ENCODE data around the gene UCP2.
A peak's percentile ranks its signal among the peaks of the same experiment; 100 is the strongest.
"Not testable (repeated sequence)": the region's sequence is repeated elsewhere in the genome, so short reads cannot be mapped to it uniquely, and the experiment has no call there.

Gene UCP2

DNA sequence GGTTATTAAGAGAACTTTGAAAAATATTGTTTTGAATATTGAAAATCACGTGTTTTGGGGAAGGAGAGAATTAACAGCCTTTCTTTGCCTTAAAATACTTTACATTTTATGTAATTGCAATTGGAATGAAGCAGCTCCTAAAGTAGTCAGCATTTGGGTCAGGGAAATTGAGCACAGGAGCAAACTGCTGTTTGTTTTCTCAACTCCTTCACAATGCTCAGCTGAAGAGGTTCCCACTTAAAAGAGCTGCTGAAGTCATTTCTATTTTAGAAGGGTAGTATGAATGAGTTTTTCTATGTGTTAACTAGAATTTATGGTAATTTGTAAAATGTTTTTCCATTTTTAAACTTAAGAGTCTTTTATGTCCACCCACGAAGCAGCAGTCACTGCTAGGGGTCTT, 8.1 kb upstream of the UCP2 start:
- no peak for DNase-seq

DNA sequence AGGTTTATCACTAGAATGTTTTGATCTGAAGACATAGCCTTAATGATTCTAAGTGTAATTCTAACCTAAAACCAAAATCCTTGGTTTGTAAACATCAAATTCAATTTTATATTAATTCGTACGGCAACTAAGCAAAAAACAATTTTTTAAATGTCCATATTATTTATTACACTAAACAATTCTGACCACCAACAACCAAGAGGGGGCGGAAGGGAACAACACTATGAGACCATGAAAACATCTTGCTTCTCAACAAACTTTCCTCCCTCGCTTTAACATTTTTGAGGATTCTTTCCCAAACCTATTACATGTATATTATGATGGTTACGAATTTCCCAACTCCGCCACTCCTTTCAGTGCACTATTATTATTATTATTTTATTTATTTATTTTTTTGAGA, 6.5 kb upstream of the UCP2 start:
- no peak for DNase-seq

GRCh38 chr11:73988227-73988626, 5.6 kb upstream of the UCP2 start:
- DNase-seq = no peak

DNA sequence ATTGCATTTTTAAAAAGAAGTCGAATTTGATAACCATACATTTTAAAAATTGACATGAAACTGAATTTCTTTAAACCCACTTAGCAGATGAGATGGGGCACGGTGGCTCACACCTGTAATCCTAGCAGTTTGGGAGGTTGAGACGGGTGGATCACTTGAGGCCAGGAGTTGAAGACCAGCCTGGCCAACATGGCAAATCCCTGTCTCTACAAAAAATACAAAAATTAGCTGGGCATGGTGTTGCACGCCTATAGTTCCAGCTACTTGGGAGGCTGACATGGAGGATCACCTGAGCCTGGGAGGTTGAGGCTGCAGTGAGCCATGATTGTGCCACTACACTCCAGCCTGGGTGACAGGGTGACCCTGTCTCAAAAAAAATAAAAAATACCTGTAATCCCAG, 3.0 kb upstream of the UCP2 start:
- DNase-seq = not testable (repeated sequence)

DNA sequence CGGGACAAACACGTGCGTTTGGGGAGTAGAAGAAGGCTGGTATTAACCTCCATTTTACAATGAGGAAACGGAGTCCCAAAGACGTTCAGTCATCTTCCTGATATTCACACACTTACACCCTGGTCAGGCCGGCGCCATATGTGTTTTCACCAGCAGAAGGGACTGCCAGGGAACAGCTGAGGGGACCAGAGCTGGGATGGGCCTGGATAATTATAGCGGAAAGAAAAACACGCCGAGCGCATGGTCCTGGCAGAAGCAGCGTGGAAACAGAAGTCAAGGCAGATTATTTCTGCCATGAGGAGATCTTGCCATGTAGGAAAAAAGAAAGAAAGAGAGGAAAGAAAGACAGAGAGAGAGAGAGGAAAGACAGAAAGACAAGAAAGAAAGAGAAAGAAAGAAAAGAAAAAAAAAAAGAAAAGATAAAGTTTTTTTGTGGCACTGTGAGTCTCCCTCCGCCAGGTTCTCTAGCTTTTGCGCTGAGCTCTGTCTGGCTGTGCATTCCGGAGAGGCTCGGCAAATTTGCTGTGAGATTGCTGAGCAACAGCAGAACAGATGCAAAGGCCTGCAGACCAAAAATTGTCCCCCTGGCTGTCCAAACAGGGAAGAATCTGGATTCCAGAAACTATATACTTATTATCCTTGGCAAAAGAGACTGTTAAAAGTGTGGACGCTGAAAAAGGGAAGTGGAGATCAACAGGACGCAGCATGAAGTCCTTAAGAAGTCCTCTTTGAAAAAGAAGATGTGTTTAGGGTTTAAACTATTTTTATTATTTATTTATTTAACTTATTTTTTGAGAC, 1.3 kb upstream of the UCP2 start:
- no peak for DNase-seq

- DNase-seq = peak; percentile 81
Observed at GRCh38 chr11:73982990-73983740, 522 bp upstream of the UCP2 start.

- no peak for DNase-seq
Observed at GRCh38 chr11:73981051-73981805, 1.4 kb downstream of the UCP2 start.

DNA sequence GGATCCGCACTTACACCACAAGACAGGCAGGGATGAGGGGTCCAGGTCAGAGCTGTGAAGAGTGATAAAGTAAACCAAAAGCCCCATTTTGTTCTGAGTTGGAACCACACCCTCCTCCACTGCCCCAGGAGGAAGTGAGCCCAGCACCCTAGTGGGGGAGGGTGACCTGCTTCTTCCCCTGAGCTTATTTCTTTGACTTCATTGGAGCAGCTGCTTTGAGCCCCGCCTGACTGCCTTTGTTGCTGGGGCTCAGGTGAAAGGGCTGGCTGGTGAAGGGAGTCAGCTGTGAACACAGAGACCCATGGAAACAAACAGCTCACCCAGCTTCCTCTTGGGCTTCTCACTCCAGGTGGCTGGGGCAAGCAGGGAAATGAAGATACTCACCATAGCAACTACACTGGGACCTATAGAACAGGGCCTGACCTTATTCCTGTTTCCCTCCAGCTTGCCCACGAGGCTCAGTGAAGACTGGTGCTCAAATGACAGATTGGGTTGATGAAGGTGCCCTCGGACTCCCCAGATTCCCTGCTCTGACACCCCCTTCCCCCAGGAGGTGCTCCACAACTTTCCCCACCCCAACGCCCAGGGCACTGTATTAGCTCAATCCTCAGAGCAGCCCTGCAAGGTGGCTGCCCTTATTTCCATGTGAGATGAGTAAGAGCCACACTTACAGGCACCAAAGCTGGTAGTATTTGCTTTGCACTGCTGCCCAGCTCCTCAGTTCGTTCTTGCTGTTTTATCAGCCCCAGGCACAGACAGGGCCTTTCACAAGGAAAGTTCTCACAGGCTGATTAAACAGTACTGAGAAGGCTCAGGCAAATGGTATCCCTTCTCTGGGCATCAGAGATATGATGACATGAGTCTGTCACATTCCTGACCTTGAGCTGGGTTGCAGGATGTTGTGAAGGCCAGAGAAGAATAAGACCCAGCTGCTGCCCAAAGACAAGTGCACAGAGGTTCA, 2.4 kb downstream of the UCP2 start:
- no peak for DNase-seq

GRCh38 chr11:73978576-73979086, 4.0 kb downstream of the UCP2 start:
- no peak for DNase-seq

- no peak for DNase-seq
Observed at GRCh38 chr11:73977856-73978519, 4.7 kb downstream of the UCP2 start.

GRCh38 chr11:73976451-73977151, 6.0 kb downstream of the UCP2 start:
- no peak for DNase-seq

DNA sequence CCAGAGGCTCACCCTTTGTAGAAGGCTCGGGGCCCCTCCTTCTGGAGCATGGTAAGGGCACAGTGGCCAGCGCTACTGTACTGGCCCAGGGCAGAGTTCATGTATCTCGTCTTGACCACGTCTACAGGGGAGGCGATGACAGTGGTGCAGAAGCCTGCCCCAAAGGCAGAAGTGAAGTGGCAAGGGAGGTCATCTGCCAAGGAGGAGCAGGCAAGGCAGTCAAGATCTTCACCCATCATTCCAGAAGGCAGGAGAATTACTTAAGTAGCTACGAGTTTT, 7.2 kb downstream of the UCP2 start:
- no peak for DNase-seq

- DNase-seq = no peak
Observed at GRCh38 chr11:73974604-73975478, 7.8 kb downstream of the UCP2 start.

DNA sequence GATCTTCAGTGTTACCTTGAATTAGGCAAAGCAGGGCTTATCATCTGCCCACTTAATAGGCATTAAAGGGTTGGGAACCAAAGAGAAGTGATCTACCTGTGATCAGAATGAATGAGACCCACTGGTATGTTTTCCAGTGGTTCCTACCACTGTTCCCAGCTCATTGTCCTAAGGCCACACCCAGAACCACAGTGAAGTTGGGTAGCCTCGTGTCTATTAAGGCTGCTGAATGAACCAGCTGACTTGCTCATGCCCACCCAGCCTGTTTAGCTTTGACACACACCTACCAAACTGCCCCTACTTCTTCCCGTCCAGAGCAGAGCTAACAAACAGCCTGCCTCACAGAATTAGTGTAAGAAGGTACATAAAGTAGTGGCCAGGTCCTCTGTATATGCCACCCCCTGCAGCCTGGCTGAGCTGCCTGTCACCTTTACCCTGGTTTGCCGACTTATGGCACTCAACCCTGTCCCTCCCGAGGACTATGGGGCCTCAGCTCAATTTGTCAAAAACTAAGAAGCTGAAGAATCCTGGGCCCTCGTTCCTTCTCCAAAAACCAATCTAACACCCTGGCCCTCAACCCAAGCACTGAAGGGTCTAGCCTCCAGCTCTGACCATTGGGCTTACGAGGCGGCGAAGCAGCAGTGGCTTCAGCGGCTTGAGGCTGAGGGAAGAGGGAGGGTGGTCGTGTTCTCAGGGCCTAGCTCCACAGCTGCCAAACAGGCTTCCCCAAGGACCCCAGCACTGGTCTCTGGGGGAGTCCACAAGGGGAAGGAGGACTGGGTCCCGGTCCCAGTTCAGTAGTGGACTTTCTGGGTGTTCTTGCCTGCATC, 9.8 kb downstream of the UCP2 start:
- DNase-seq = no peak

DNA sequence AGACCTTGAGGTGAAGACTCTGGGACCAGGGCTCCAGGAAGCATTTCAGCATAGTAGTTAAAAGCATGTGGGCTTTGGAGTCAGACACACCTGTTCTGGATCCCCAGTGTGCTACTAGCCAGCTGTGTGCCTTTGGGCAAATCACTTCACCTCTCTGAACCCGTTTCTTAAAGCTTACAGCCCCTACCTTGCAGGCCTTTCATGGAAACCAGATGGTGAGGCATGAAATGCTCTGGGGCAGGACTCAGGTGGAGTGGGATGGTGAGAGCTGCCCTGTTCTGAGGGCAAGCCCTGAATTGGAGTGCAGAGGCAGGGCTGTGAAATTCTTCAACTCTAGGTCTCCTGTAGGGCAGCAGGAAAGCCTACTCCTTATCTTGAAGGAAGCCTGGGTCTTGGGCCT, 10.5 kb downstream of the UCP2 start:
- no peak for DNase-seq

GRCh38 chr11:73971175-73971719, 11.4 kb downstream of the UCP2 start:
- DNase-seq = no peak

GRCh38 chr11:73969991-73970800, 12.4 kb downstream of the UCP2 start:
- DNase-seq = no peak

GRCh38 chr11:73969091-73969490, 13.6 kb downstream of the UCP2 start:
- no peak for DNase-seq
